GM21619 (cell line): ENCODE data around the gene CXXC1.
A peak's percentile ranks its signal among the peaks of the same experiment; 100 is the strongest.
"Not testable (repeated sequence)": the region's sequence is repeated elsewhere in the genome, so short reads cannot be mapped to it uniquely, and the experiment has no call there.

Experiments
- ATAC-seq: cut with Tn5 transposase; IDR thresholded peaks from one replicate; pipeline ENCODE4 v1.9.1; 2021; ENCODE audit not compliant: unreplicated experiment

Gene CXXC1

GRCh38 chr18:50276452-50276851 lies 11.0 kb downstream of the CXXC1 start:
- ATAC-seq = no peak

GRCh38 chr18:50275503-50276036 lies 11.9 kb downstream of the CXXC1 start:
- ATAC-seq = no peak

GRCh38 chr18:50274941-50275340 lies 12.6 kb downstream of the CXXC1 start:
- no peak for ATAC-seq

- no peak for ATAC-seq
These were observed 13.4 kb downstream of the CXXC1 start for GRCh38 chr18:50274044-50274442.

GRCh38 chr18:50273203-50274043 lies 14.1 kb downstream of the CXXC1 start:
- no peak for ATAC-seq

GRCh38 chr18:50272568-50272967 lies 14.9 kb downstream of the CXXC1 start:
- no peak for ATAC-seq

- ATAC-seq = peak; percentile 65
These were observed 19.3 kb downstream of the CXXC1 start for GRCh38 chr18:50268022-50268747.

GRCh38 chr18:50266248-50266704 lies 21.2 kb downstream of the CXXC1 start, which contains the start of gene CFAP53:
Gene CFAP53, minus strand, starts transcription at chr18:50266495. Its CDS starts 91 bp downstream, at chr18:50266404.
- ATAC-seq = peak; percentile 81

GRCh38 chr18:50262977-50263376 lies 24.5 kb downstream of the CXXC1 start:
- ATAC-seq = no peak

GRCh38 chr18:50250935-50251334 lies 36.6 kb downstream of the CXXC1 start:
- no peak for ATAC-seq

GRCh38 chr18:50249576-50249975 lies 37.9 kb downstream of the CXXC1 start:
- ATAC-seq = no peak

- ATAC-seq = no peak
These were observed 39.9 kb downstream of the CXXC1 start for GRCh38 chr18:50247561-50247960.

GRCh38 chr18:50241768-50242167 lies 45.7 kb downstream of the CXXC1 start:
- ATAC-seq = not testable (repeated sequence)

GRCh38 chr18:50240080-50240563 lies 47.4 kb downstream of the CXXC1 start:
- ATAC-seq = no peak

GRCh38 chr18:50232419-50232818 lies 55.1 kb downstream of the CXXC1 start:
- ATAC-seq = no peak
